ENCODE data around the gene CCDC85B. TPM values are rescaled to one million over a fixed set of nuclear protein-coding genes. Genes with fewer than 3 reads are reported as not detected.

Gene CCDC85B
- total and polyA plus RNA-seq, 3 donors from 2014 or later: 17.1 to 102 (median 77.1) TPM

DNA sequence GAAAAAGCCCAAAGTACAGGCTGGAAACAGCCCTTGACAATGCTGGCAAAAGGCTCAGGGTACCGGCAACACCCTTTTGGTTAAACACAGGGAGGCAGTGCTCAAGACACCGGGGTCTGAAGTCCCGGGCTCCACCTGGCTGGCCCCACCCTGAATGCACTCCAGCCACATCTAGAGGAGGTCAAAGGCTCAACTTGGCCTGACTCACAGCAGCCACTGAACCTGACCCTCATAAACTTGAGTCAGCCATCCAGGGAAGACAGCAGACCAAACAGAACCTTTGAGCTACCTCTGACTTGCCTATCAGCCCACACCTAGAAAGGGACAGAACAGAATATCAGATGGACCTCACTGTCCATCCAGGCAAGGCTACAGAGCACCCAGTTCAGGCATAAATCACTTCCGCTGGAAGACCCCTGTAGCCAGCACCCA, 36.3 kb upstream of the CCDC85B start:
- TF ChIP-seq, protein P1, sequence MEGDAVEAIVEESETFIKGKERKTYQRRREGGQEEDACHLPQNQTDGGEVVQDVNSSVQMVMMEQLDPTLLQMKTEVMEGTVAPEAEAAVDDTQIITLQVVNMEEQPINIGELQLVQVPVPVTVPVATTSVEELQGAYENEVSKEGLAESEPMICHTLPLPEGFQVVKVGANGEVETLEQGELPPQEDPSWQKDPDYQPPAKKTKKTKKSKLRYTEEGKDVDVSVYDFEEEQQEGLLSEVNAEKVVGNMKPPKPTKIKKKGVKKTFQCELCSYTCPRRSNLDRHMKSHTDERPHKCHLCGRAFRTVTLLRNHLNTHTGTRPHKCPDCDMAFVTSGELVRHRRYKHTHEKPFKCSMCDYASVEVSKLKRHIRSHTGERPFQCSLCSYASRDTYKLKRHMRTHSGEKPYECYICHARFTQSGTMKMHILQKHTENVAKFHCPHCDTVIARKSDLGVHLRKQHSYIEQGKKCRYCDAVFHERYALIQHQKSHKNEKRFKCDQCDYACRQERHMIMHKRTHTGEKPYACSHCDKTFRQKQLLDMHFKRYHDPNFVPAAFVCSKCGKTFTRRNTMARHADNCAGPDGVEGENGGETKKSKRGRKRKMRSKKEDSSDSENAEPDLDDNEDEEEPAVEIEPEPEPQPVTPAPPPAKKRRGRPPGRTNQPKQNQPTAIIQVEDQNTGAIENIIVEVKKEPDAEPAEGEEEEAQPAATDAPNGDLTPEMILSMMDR (IDR thresholded peaks at IDR 0.05): no peak
- TF ChIP-seq POLR2A (IDR thresholded peaks at IDR 0.05): no peak
- H3K27me3 ChIP-seq: no peaks in the 10 kb centered on the region
- WGBS, 2 donors: 90 to 91% methylated on average over 4 of the region's 4 CpGs
- no peak for DNase-seq
- H3K4me3 ChIP-seq: no peak overlapping the region
- intact Hi-C loops (cut with DNase I; ENCODE audit: low total_unique reads): no loop called here
- no peaks in the 10 kb centered on the region for H3K9me3 ChIP-seq
- peaks cover 6% of the 10 kb centered on the region for H3K4me1 ChIP-seq
- H3K36me3 ChIP-seq (ENCODE audit: low read depth, missing control alignments): no peaks in the 10 kb centered on the region
- no peak overlapping the region for H3K27ac ChIP-seq

DNA sequence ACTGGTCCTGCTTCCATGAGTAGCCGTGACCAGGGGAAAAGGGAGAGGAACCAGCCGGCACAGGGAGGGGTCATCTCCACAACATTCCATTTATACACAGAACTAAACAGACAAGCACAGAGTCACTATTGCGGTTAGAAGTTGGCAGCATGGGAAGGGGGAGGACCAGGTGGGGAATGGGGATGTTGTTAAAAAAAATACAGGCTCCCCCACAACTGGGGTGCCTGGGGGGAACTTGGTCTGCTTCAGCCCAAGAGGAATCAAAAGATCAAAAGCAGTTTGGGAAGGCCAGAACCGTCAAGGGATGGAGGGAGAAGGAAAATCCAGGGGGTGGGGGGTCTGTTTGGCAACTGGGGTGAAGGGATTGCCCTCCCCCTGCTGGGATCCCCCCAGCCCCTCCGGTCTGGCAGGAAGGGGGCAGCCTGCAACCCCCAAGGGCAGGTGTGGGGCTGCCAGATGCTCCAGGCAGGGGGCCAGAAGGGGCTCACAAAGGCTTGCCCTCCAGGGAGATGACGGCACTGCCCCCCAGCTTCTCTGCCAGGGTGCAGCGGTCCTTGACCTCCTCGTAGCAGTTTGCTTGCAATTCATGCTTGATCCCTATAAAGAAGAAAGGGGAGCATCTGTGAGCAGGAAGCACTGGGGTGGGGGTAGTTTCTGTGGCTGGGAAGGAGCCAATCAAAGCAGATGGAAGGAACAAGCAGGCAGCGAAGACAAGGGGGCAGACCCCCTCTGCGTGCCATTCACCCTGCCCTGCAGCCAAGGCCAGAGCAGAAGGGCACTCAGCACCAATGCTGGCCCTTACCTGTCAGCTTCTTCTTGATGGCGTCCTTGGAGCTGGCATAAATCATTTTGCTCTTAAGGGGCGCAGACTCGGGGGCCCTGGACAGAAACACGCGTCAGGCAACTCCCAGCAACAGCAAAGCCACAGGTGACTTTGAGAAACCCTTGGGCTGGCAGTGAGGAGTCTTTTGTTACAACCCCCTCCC, 35.3 kb upstream of the CCDC85B start:
- no peak for DNase-seq
- no peaks in the 10 kb centered on the region for H3K36me3 ChIP-seq (ENCODE audit: low read depth, missing control alignments)
- no peaks in the 10 kb centered on the region for H3K27me3 ChIP-seq
- TF ChIP-seq POLR2A (IDR thresholded peaks at IDR 0.05): no peak
- TF ChIP-seq, protein P1 (IDR thresholded peaks at IDR 0.05): no peak
- 71 to 75% methylated on average over 15 of the region's 15 CpGs for WGBS, 2 donors
- H3K4me1 ChIP-seq: peaks cover 6% of the 10 kb centered on the region
- H3K4me3 ChIP-seq: no peak overlapping the region
- H3K9me3 ChIP-seq: no peaks in the 10 kb centered on the region
- no peak overlapping the region for H3K27ac ChIP-seq
- intact Hi-C loops (cut with DNase I; ENCODE audit: low total_unique reads): no loop called here

DNA sequence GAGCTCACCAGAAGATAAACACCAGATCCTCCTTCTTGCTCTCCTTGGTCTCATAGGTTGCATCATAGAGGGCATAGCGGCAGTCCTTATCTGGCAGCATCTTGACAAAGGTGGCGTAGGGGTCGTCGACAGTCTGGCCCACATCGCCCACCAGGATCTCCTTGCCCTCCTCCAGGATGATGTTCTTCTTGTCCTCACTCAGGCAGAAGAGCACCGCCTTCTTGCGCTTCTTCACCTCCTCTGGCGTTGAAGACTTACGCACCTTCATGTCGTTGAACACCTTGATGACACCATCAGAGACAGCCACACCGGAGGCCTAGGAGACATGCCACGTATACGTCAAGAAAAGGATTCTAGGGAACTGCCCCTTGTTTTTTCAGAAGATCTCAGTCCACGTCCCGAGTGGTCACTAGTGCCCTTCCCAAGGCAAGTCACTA, 34.5 kb upstream of the CCDC85B start:
- no peak overlapping the region for H3K27ac ChIP-seq
- no peaks in the 10 kb centered on the region for H3K9me3 ChIP-seq
- intact Hi-C loops (cut with DNase I; ENCODE audit: low total_unique reads): no loop called here
- no peak for TF ChIP-seq POLR2A (IDR thresholded peaks at IDR 0.05)
- TF ChIP-seq, protein P1 (IDR thresholded peaks at IDR 0.05): no peak
- H3K4me3 ChIP-seq: no peak overlapping the region
- peaks cover 6% of the 10 kb centered on the region for H3K4me1 ChIP-seq
- no peaks in the 10 kb centered on the region for H3K36me3 ChIP-seq (ENCODE audit: low read depth, missing control alignments)
- WGBS, 2 donors: 62 to 76% methylated on average over 15 of the region's 15 CpGs
- H3K27me3 ChIP-seq: no peaks in the 10 kb centered on the region
- DNase-seq: no peak

GRCh38 chr11:65856689-65857499, 33.6 kb upstream of the CCDC85B start:
- no peak for TF ChIP-seq POLR2A (IDR thresholded peaks at IDR 0.05)
- TF ChIP-seq, protein P1 (IDR thresholded peaks at IDR 0.05): no peak
- Histone ChIP-seq H3K9me3 (no peaks in the 10 kb centered on the region), H3K27ac (peak overlapping the region; percentile 88 to 94), H3K36me3 (ENCODE audit: low read depth, missing control alignments) (no peaks in the 10 kb centered on the region), H3K4me3 (peak overlapping the region; percentile 85 to 97), H3K4me1 (peaks cover 13% of the 10 kb centered on the region), H3K27me3 (no peaks in the 10 kb centered on the region)
- 2 to 10% methylated on average over 5 to 56 of the region's 57 CpGs for WGBS, 2 donors
- intact Hi-C loops (cut with DNase I; ENCODE audit: low total_unique reads): no loop called here
- peak; percentile 90 for DNase-seq

Data from testis (tissue), 3 donors.